GM19438 (cell line): ENCODE data around the gene DNHD1.
A peak's percentile ranks its signal among the peaks of the same experiment; 100 is the strongest.

Experiments
- ATAC-seq: cut with Tn5 transposase; IDR thresholded peaks from one replicate; pipeline ENCODE4 v1.9.1; 2021; ENCODE audit warnings: low read depth; ENCODE audit not compliant: unreplicated experiment

DNHD1 gene

GRCh38 chr11:6609502-6610015 lies 112.5 kb downstream of the DNHD1 start:
- ATAC-seq, result no peak

DNA sequence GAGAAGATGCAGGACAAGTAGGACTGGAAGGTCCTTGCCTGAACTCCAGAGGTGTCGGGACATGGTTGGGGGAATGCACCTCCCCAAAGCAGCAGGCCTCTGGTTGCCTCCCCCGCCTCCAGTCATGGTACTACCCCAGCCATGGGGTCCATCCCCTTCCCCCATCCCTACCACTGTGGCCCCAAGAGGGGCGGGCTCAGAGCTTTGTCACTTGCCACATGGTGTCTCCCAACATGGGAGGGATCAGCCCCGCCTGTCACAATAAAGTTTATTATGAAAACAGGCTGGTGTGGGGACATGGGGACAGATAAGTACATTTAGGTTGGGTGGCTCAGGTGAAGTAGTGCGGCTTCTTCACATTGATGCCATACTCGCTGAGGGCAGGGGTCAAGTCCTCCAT lies 113.5 kb downstream of the DNHD1 start:
- ATAC-seq, result no peak

GRCh38 chr11:6611092-6611962 lies 114.2 kb downstream of the DNHD1 start:
- peak; percentile 7 for ATAC-seq

- no peak for ATAC-seq
These were observed 114.8 kb downstream of the DNHD1 start for GRCh38 chr11:6611963-6612212.

DNA sequence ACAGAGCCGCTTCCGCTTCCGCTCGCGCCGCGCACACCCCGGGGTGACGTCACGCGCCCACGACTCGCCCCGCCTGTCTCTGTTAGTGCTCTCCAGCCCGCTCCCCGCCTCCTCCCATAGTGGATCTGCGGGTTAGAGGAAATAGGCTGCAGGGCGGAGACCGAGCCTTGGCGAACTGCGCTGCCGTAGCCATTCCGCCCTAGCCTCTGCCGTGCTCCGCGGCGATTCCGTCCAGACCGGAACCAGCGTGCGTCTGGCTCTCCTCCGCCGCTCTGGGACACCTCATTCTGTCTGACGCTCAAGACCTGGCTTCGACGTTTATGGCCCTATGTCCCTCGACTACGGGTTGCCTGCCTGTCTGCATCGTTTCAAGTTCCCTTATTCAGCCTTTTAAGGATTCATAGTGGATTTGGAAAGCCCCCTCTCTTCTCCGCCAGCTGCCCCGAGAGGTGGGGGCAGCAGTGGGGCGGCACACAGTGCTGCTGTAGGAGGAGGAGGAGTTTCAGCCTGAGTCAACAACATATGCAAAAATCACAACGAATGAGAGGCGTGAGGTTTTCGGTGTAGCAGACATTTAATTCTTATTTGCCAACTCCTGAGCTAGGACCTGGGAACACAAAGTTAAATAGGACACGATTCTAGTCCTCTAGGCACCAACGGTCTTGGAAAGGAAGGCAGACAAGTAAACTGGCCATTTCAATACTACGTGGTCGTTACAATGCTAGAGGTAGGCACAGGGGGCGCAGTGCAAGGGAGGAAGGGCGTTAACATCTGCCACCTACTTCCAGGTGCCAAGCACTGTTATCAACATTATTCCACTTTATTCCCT lies 115.3 kb downstream of the DNHD1 start, which contains the start of gene TAF10:
TSS of gene TAF10 (minus strand) at position 4 of the 829 bp plus-strand sequence. CDS start 27 bp downstream, outside the sequence.
- peak; percentile 88 for ATAC-seq

DNA sequence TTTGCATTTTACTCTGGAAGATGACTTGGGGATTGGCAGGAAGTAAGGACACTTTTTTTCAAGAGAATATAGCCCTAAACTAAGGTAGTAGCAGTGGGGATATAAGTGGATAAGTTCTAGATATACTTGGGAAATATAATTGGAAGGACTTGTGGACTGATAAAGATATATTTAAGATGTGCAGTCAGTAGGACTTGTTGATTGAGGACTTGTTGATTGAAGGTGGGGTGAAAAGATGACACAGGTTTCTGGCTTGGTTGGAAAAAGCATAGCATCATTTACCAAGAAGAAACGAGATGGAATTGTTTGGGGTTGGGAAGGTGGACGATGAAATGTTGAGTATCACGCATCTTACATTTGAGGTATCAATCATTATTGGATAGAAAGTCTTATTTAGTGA lies 116.4 kb downstream of the DNHD1 start:
- ATAC-seq, result no peak

DNA sequence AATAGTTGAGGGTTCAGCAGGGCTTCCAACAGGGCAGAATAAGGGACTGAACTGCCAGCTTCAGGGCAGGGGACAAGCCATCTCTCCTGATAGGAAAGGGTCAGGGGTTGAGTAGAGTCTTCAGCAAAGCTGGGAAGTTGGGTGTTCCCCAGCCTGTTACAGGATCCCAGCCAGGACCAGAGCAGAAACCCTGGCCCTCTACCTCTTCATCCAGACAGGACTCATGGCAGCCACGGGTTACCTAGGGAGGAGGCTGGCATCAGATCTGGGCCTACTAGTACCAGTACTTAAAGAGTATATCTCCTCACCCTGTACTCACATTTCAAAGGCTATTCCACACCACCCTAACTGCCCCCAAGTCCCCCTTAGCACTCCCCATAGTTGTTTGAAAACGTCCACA lies 117.4 kb downstream of the DNHD1 start:
- no peak for ATAC-seq

- ATAC-seq, result no peak
These were observed 118.0 kb downstream of the DNHD1 start for GRCh38 chr11:6615046-6615445.

GRCh38 chr11:6615882-6616585 lies 119.0 kb downstream of the DNHD1 start:
- no peak for ATAC-seq

DNA sequence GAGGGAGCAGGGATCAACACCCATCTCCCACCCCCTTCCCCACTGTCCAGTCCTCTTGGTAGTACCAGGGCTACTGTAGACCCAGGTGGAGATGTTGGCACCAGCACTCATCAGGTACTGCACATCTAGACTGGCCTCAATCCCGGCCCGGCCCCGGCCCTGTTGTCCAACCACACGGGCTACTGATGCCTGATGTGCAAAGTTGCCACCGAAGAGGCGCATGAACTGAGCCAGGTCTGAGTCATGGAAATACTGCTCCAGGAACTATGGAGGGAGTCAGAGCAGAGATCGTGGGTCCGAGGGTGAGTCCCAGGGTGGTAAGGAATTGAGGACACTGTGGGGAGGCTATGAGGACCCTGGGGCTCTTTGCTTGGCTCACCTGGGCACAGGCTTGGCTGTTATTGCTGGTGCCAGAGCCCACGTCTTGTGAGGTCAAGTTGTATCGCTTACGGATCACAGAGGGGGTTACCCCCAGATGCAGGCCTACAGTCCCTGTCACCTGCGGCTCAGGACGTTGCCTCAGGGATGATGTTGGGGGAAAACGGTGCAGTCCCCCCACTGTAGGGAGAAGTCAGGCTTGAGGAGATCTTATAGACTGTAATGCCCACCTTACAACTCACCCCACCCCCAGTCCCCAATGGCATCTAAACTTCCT lies 119.6 kb downstream of the DNHD1 start:
- ATAC-seq, result no peak

GRCh38 chr11:6617315-6617781 lies 120.3 kb downstream of the DNHD1 start:
- ATAC-seq, result no peak

DNA sequence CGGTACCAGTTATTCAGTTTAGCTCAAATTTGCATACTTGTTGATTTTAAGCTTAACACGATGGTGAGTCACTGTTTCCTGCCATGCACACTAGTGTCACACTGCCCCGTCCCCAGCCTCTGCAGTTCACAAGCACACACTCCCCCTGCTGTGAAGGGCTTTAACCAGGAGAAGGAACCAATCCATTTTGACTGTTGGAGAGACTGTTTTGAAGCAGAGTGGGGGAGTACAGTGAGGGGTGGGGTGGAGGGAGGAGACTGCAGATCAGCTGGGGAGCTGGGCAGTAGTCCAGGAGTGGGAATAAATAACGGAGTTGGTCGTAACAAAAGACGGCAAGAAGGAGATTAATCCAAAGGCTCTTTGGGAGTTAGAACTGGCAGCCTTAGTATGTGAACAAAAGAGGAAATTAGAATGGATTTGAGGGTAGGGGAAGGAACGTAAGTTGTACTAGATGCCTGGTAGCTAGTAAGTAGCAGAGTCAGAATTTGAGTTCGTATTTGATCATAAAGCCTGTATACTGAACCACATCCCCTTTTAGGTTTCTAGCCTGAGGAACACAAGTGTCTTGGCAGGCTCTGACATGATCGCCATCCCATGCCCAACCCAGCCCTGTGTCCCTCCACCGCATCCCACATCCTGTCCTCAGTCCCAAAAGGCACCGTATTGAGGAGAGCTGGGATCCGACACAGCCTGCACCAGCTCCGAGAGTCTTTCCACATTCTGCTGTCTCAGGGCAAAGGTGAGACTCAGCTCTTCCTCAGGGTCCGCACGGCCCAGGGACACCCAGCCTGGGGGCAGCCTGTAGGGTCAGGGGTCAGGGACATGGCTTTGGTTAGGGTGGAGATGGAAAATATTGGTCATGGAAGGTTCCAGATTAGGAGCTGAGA lies 121.3 kb downstream of the DNHD1 start:
- ATAC-seq, result no peak

DNA sequence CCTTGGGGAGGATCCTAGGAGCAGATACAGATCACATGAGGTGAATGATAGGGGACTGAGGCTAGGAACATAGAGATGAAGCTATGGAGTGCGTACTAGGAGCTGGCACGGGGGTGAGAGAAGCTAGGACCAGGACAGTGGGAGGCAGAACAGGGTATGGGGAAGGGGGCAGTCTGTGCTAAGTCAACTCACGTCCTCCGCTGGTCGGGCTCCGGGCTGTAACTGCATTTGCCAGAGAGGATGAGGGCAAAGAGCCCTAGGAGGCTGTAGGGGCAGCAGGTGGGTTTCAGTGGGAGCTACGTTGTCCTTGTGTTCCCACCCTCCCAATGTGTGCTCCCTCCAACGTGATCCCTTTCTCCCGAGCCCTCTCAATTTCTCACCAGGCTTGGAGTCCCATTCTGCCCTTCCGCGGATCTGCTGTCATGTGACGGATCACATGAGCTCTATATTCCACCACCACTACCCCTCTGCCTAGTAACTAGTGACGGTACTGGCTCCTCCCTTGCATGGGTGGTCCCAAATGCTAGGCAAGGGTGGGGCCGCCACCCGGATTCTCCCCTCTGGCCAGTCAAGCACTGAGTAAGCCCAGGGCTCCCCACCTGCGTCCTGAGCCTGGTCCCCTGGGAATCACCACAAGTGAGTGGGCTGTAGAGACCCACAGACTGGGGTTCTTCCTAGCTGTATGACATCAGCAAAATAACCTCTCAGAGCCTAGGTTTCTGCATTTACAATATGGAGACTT lies 122.1 kb downstream of the DNHD1 start, which contains the start of gene TPP1:
TSS of gene TPP1 (minus strand) at position 419 of the 742 bp plus-strand sequence. CDS start at position 397, 22 bp downstream.
- peak; percentile 98 for ATAC-seq

GRCh38 chr11:6620636-6621035 lies 123.6 kb downstream of the DNHD1 start:
- no peak for ATAC-seq
